IPS-18c (cell line): ENCODE results near the gene VPS16.
A peak's percentile ranks its signal among the peaks of the same experiment; 100 is the strongest.
"Not testable (repeated sequence)": the region's sequence is repeated elsewhere in the genome, so short reads cannot be mapped to it uniquely, and the experiment has no call there.

Experiments
- H3K4me3 ChIP-seq: 2 replicates; pipeline ENCODE4 v1.7.0; 2013; ENCODE audit warnings: low read depth, mild to moderate bottlenecking, low read length, moderate library complexity; ENCODE audit not compliant: insufficient read depth
- H3K9me3 ChIP-seq: one replicate; pipeline ENCODE4 v1.6.1; 2013; ENCODE audit warnings: mild to moderate bottlenecking, low read length, moderate library complexity; ENCODE audit not compliant: control insufficient read depth, insufficient read depth

VPS16 gene

GRCh38 chr20:2820896-2821869 lies 19.4 kb upstream of the VPS16 start:
- peak overlapping the region; percentile 31; the same call in 1 of the 2 replicates for H3K4me3 ChIP-seq
- no peaks in the 10 kb centered on the region for H3K9me3 ChIP-seq

DNA sequence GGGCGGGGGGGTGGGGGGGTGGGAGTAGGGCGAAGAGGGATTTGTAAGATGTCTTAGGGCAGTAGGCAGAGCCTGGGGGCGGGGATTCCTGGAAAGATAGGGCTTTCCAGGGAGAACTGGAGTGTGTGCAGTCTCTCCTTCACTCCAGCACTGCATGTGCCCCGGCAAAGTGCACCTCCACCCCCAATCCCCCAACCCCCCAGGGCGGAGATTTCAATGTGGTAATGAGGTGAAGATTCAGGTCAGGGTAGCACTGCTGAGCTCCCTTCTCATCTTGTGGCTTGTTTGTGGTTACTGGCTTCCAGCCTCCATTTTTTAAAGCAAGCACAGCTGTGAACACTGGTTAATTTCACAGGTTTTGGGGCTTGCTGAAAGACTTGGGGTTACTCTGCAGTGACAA lies 18.5 kb upstream of the VPS16 start:
- Histone ChIP-seq H3K4me3 (no peak overlapping the region), H3K9me3 (no peaks in the 10 kb centered on the region)

GRCh38 chr20:2825761-2826160 lies 14.8 kb upstream of the VPS16 start:
- no peak overlapping the region for H3K4me3 ChIP-seq

GRCh38 chr20:2826655-2827054 lies 13.9 kb upstream of the VPS16 start:
- Histone ChIP-seq H3K4me3 (no peak overlapping the region), H3K9me3 (no peaks in the 10 kb centered on the region)

More at GRCh38 chr20:2825761-2826160, 14.8 kb upstream of the VPS16 start:
- H3K9me3 ChIP-seq: no peaks in the 10 kb centered on the region

GRCh38 chr20:2829376-2829775 lies 11.2 kb upstream of the VPS16 start:
- no peak overlapping the region for H3K4me3 ChIP-seq
- no peaks in the 10 kb centered on the region for H3K9me3 ChIP-seq

DNA sequence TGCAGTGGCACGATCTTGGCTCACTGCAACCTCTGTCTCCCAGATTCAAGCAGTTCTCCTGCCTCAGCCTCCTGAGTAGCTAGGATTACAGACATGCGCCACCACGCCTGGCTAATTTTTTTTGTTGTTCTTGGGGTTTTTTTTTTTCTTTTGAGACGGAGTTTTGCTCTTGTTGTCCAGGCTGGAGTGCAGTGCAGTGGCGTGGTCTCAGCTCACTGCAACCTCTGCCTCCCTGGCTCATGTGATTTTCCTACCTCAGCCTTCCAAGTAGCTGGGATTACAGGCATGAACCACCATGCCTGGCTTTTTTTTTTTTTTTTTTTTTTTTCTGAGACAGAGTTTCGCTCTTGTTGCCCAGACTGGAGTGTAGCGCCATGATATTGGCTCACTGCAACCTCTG lies 9.3 kb upstream of the VPS16 start:
- not testable (repeated sequence) for H3K9me3 ChIP-seq, H3K4me3 ChIP-seq

GRCh38 chr20:2833761-2834160 lies 6.8 kb upstream of the VPS16 start:
- Histone ChIP-seq H3K4me3 (no peak overlapping the region), H3K9me3 (no peaks in the 10 kb centered on the region)

DNA sequence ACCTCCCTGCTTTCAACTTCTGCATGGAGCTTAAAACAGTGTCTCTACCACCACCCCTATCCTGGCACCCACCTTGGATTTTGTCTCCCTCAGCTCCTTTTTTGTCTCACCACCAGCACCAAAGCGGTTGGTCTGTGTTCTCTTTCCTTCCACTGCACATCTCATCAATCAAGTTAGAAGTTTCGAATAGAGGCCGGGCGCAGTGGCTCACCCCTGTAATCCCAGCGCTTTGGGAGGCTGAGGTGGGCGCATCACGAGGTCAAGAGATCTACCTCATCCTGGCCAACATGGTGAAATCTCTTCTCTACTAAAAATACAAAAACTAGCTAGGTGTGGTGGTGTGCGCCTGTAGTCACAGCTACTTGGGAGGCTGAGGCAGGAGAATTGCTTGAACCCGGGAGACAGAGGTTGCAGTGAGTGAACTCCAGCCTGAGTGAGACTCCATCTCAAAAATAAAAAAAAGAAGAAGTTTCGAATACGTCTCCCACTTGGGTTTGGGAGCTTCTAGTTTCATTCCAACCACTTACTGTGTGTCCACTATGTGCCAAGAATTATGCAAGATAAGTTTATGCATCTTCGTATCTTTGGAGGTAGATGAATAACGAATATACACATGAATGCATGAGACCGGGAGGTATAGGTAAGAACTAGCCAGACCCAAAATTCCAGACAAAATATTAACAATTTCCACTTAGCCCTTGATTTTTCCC lies 6.0 kb upstream of the VPS16 start:
- no peak overlapping the region for H3K4me3 ChIP-seq
- no peaks in the 10 kb centered on the region for H3K9me3 ChIP-seq

DNA sequence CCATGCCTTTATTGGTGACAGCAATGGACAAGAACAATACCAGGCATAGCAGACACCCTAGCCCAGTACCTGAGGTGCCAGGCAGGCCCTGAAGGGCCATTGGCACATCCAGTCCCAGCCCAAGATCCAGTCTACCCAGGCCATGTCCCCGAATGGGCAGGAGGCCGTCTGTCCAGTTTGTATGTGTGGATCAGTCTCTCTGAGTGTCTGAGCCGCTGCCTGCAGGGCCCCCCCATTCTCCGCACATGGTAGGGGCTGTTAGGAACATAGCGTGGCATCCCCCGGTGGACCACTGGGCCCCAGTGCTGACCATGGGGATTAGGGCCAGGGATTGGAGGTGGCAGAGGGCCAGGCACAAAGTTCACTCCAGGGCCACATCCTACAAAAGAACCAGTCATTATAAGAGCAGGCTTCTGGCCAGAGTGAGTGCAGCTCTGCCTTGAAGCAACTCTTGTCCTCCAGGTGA lies 5.2 kb upstream of the VPS16 start:
- Histone ChIP-seq H3K4me3 (no peak overlapping the region), H3K9me3 (no peaks in the 10 kb centered on the region)

- Histone ChIP-seq H3K4me3 (no peak overlapping the region), H3K9me3 (no peaks in the 10 kb centered on the region)
These were observed 4.5 kb upstream of the VPS16 start for GRCh38 chr20:2836035-2836434.

DNA sequence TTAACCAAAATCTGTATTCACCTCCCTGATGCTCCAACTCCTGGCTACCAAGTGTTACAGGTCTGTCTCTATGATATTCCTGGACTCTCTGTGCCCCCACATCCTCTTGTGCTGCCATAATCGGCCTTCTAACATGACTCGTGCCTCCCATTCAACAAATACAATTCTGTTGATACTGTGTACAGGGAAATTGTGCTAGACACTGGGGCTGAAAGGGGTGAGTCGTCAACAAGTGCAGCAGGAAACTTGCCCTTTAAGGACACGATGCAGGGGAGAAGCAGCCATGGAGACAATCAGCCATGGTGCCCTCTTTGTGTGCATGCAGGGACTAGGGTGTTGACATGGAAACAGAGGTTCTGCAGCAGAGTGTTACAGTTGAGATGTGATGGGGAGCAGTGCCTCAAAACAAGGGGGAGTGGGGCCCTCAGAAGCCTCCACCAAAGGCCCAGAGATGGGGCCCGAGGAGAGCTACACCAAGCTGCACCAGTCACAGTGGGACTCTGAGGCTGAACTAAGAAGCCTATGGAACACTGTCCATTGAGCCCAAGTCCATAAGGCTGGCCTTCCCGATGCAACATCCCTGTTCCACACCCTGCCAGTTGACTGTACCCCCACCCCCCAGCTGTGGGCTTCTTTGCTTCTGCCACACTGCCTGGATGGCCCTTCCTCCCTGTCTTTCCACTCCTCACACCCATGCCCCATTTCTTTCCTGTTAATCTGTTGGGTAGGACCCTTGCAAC lies 3.2 kb upstream of the VPS16 start:
- no peaks in the 10 kb centered on the region for H3K9me3 ChIP-seq
- H3K4me3 ChIP-seq: no peak overlapping the region

DNA sequence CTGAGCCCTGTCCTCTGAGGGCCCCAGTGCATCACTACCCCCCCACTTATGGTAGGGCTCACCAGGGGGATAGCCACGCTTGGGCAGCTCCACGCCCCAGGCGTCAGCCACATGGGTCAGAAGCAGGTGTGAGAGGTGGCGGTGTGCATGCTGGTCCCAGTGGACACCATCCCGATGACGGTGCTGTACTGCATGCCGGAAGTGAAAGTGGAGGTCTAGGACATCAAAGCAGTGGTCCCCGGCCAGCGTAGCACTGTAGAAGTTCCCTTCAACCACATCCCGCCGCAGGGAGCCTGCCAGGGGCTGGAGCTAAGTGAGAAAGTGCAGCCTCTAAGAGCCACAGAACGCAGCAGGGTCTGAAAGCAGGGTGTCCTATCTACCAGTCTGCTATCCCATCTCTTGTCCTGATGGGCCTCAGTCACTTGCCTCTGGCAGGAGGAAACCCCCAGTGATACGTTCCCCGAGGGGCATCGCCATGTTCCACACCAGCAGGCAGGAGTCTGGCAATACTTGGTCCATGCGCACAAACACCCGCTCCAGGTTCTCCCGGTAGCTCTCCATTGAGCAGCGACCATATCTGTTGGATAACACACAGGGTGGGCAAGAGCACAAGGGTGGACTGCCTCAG lies 2.3 kb upstream of the VPS16 start:
- H3K4me3 ChIP-seq: no peak overlapping the region
- H3K9me3 ChIP-seq: no peaks in the 10 kb centered on the region

DNA sequence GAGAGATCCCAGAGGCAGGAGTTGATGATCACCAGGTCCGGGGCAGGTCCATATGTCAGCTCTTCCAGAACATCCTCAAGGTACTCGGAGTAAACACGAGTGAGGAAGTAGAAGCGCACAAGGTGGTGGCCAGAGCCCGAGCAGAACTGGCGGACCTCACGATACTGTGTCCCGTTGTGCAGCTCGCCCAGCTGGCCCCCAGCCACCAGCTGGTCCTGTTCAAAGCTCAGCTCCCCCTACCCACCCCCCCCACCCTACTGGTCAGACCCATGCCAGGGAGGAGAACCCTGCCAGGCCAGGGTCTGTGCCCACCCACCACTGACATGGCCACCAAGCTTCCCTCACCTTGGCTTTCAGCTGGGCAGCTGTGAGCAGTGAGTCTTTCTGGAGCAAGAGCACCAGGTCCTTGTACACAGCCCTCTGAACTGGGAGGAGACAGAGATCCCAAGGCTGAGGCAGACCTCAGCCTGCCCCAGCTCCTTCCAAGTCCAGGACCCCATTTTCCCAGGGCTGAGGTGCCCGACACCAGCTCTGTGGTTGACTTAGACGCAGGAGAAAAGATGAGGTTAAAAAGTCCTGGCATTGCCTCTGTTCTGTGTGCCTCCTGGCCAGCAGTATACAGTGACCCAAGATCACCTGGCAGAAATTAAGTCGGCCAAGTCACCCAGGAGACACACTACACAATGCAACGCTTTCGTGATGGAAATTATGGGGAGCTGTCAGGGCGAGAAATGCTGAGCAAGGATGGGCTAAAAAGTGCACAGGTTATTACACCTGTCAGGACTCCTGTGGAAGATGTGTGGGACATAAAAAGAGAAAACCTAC lies 1.5 kb upstream of the VPS16 start:
- no peak overlapping the region for H3K4me3 ChIP-seq
- H3K9me3 ChIP-seq: no peaks in the 10 kb centered on the region

DNA sequence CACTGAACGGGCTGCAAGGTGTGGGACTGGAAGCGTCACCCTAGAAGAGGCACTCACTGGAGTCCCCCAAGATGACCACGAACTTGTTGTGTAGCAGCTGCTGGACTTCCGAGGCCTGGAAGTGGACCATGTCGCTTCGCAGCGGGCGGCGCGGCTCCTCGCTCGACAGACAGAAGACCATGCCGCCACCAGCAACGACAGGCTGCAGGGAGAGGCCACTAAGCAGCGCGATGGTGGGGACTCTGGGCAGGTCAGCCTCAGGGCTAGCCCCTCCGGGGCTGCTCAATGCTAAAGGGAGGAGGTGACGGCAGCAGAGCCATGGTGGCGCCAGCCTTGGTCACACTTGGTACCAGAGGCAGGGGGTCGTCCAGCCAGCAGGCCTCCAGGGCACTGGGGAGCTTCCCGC lies 810 bp upstream of the VPS16 start:
- H3K4me3 ChIP-seq: peak overlapping the region; percentile 66
- H3K9me3 ChIP-seq: no peaks in the 10 kb centered on the region

- peak overlapping the region; percentile 66 for H3K4me3 ChIP-seq
- no peaks in the 10 kb centered on the region for H3K9me3 ChIP-seq
These were observed 504 bp downstream of the VPS16 start for GRCh38 chr20:2840967-2841531.

DNA sequence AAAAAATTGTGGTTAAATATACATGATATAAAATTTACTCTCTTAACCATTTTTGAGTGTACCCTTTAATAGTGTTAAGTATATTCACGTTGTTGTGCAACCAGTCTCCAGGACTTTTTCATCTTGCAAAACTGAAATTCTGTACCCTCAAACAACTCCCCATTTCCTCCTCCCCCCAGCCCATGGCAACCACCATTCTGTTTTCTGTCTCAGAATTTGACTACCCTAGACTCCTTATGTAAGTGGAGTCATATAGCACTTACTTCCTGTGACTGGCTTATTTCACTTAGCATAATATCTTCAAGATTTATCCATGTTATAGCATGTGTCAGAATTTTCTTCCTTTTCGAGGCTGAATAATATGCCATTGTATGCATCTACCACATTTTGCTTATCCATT lies 5.1 kb downstream of the VPS16 start:
- H3K4me3 ChIP-seq: no peak overlapping the region

More for the DNA sequence above, 5.1 kb downstream of the VPS16 start:
- no peaks in the 10 kb centered on the region for H3K9me3 ChIP-seq
